ENCODE measurements around the gene GPR78.

GPR78 gene

GRCh38 chr4:8547108-8547911 lies 32.9 kb upstream of the GPR78 start:
- DNase-seq (ENCODE audit: low spot score), result peak; percentile 56

DNA sequence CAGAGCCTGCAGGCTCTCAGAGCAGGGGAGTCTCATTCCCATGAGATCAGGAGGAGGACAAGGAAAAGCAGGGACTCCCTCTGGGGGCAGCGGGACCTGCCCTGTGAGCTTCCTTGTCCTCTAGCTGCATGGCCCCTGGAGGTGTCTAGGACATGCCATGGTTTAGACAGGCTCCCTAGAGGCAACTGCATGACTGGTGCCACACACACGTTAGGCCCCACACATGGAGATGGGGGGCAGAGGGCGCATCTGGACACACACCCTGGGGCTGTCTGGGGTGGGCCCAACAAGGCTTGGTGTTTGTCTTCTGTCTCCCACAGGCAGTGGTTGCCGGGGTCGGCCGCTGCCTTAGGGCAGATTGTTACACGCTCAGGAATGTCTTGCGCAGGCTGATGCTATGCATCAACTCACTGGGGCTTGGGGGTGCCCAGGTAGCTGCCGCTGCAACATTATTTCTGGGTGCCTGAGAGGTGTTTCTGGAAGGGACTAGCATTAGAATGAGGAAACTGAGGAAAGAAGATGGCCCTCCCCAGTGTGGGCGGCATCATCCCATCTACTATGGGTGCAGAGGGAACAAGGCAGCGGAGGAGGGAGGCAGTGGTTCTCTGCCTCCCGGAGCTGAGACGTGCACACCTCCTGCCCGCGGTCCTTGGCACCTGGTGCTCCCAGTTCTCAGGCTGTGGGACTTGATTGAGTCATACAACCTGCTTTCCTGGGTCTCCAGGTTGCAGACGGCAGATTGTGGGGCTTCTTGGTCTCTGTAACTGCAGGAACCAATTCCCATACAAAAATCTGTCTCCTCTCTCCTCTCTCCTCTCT lies 32.1 kb upstream of the GPR78 start:
- no peak for DNase-seq (ENCODE audit: low spot score)

DNA sequence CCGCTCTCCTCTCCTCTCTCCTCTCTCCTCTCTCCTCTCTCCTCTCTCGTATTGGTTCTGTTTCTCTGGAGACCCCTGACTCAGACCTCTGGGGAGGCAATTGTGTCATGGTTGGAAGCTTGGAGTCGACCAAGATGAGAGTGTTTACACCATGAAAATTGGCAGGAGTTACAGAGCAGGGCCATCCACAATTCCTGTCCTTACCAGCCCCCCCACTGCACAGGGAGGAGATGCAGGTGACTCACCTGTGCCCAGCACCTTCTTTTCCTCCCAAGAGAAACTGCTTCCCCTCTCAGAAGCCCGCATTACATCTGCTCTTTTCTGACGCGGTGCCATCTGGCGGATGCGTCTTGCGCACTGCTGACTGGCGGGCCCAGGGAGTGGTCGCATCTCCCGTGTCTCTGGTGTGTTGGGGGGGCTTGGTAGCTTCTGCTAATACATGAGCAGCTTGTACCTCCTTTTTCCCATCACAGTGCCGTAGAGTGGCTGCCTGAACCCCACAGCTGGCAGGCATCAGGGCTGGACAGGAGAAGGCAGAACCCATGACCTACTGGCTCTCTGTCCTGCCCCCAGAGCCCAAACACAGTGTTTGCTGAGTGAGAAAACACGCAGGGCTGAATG lies 31.4 kb upstream of the GPR78 start:
- no peak for DNase-seq (ENCODE audit: low spot score)

GRCh38 chr4:8549352-8549931 lies 30.8 kb upstream of the GPR78 start:
- no peak for DNase-seq (ENCODE audit: low spot score)

DNA sequence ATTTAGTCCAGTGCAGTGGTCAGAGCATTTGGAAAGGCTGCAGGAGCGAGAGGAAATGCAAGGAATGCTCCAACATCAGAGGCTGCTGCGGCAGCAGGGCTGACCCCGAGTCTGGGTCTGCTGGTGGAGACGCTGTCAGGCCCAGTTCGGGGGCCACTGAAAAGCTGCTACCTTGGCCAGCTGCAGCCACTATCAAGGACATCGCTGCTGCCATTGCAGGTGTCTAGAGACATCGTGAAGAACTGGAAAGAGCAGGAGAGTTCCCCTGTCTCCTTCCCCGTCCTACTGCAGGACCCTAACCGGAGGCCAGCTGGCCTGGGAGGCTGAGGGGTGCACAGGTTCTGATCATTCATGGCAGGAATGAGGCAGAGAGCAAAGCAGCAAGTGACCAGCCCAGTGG lies 29.5 kb upstream of the GPR78 start:
- no peak for DNase-seq (ENCODE audit: low spot score)

DNA sequence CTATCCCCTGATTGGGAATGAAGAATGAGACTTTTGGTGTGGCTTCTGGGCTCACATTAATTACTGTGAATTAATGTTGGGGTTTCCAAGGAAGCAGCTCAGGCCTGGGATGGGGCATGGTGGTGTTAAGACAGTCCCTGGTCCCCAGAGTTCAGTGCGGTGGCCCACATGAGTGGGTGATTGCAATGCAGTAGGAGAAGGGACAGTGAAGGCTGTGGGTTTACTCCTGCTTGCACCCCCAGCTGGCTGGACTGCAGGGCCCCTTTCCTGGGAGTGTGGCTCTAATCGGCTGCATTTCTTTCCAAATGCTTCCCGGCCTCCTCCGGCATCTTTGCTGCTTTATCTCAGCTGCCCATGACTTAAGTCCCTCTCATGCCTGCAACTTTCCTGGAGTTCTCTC lies 28.2 kb upstream of the GPR78 start:
- no peak for DNase-seq (ENCODE audit: low spot score)

GRCh38 chr4:8552581-8553205 lies 27.5 kb upstream of the GPR78 start:
- DNase-seq (ENCODE audit: low spot score), result no peak

GRCh38 chr4:8553216-8553615 lies 27.0 kb upstream of the GPR78 start:
- no peak for DNase-seq (ENCODE audit: low spot score)

DNA sequence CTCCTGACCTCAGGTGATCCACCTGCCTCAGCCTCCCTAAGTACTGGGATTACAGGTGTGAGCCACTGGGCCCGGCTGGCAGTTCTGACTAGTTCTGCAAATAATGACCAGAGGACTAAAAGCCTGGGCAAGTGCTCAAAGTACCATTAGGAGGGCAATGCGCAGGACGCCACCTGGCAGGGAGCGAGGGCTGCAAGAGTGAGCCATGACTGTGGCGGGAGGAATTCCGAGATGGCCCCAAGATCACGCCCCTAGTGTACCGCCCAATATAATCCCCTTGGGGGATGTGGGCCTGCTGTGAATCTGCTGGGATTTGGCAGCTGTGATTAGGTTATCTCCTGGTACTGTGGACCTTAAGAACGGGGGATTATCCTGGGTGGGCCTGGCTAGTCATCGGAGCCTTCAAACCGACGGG lies 26.2 kb upstream of the GPR78 start:
- DNase-seq (ENCODE audit: low spot score), result no peak

GRCh38 chr4:8554555-8555100 lies 25.6 kb upstream of the GPR78 start:
- no peak for DNase-seq (ENCODE audit: low spot score)

DNA sequence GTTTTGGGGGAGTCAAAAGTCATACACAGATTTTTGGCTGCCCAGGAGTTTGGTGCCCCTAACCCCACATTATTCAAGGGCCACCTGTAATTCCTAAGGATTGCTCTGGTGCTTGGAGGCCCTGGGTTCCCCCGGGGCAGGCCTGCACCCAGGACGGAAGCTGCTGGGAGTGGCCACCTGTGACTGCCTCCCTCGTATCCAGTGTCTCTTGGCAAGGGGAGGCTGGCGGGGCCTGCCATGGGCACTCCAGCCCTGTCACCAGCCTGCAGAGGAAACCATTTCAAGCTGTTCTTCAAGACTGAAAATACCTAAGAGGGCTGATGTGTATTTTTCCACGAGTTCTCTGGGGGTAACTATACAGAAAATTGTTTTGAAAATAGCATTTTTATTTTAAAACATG lies 24.5 kb upstream of the GPR78 start:
- DNase-seq (ENCODE audit: low spot score), result no peak

- peak; percentile 42 for DNase-seq (ENCODE audit: low spot score)
Observed at GRCh38 chr4:8556341-8557150, 23.6 kb upstream of the GPR78 start.

DNA sequence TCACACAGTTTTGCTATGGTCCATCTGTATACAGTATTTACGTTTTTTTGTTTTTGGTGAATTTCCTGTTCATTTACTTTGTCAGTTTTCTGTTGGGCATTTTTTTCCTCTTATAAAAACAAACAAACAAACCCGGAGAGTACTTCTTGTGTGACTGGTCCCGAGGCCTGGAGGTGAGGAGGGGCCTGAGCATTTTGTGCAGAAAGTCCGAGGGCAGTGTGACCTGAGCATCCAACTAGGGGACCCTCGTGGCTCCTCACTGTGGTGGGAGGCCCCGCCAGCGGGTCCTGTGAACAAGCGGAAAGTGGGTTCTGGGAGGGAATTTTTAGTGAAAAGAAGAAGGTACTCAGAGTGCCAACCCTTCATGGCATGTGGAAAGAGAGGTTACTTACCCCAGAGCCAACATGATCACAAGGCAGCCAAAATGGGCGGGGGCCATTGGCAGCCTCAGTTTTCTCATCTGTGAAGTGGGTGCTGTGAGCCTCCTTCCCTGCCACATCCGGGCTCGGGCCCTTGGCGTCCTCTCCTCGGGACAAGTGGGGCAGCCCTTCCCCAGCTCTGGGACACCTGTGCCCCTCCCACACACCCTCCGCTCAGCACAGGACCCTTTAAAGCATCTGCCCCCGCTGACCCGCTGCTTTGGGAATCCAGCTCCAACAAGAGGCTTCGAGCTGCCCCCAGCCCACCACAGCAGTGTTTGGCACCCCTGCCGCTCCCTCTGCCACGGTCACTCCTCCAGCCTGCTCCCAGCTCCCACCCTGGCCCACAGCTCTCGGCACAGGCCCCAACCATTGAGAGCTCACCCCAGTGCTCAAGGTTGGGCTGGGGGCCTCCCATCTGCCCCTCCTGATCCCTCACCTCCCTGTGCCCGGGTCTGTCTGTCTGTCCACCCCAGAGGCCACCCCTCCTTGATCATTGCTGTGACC lies 22.8 kb upstream of the GPR78 start:
- DNase-seq (ENCODE audit: low spot score), result no peak

DNA sequence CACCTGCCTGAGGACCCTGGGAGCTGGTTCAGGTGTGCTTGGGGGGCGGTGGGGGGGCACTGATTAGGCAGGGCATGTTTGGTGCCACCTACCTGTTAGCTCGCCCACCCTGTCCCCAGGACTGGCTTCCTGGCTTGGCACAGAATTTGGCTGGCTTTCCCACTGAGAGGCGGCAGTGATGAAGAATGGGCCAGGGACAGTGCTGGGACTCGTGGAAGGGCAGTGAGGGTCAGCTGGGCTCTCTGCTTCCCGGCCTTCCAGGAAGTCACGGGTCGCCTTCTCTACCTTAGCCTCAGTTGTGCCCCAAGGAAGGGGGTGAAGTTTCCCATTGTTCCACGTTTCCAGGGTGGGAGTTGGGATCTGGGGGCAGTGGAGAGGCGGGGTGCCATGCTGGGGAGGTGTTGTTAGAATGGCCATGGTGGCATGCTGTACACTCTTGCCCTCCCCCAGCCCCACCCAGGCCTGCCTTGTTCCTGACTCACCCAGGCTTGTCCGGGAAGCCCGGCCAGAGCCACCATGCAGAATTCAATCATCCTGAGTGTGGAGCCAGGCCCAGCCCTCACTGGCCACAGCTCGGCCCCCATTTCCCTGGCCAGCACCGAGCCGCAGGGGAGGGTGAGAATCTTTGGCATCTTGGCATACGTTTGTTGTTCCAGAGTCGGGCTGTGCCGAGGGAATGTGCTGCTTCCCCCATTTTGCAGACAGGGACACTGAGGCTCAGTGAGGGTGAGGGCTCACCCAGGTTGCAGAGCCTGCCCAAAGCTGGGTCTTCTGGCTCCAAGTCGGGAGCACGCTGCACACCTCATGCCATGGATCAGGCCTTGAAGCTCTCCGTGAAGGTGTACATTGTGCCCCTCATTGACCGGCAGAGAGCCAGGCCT lies 21.9 kb upstream of the GPR78 start:
- DNase-seq (ENCODE audit: low spot score), result peak; percentile 44

GRCh38 chr4:8559011-8559410 lies 21.2 kb upstream of the GPR78 start:
- DNase-seq (ENCODE audit: low spot score), result no peak

GRCh38 chr4:8559524-8560264 lies 20.5 kb upstream of the GPR78 start:
- DNase-seq (ENCODE audit: low spot score), result no peak

DNA sequence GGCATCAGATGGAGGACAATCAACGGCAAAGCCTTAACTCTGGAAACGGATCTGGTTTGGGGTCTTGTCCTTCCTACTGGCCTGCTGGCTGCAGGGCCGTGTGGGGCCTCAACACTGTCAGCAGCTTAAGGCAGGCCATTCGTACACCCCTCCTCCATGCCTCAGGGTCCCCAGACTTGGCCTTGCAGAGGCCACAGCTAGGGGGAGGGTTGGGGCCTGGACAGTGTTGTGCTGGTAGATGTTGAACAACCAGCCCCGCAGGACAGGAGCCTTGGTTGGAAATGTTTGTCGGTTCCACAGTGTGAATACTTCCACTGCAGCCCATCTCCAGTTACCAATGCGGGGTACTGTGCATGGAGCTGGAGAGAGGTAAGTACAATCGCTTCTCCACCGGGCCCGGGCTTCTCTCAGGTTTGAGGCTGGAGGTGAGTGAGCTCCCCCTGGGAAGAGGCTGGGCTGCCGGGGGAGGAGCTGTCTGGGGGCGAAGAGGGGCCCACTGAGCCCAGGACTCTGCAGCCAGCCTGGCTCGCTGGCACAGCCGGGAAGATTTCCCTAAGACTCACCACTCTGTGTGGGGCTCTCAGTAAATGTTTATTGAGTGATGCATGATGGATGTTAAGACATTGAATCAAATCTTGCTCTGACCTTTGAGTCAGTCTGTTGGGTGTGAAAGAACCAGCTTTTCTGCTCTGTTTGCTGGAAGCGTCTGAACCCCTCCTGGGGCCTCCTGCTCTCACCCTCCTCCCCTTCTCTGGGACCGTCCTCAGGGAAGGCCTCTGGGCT lies 19.7 kb upstream of the GPR78 start:
- no peak for DNase-seq (ENCODE audit: low spot score)

All from GM03348 (cell line).